Loucy (cell line): ENCODE data around the gene PDE4D.

Experiments
- EZH2phosphoT487 ChIP-seq: fragments of 200-600 bp; IDR thresholded peaks from 2 replicates; pipeline ENCODE4 v1.6.1; 2018; ENCODE audit warnings: antibody characterized with exemption, mild to moderate bottlenecking, moderate library complexity, borderline replicate concordance
- TF ChIP-seq, protein P1 (sequence below): fragments of 200-600 bp; sonication (generic); conservative IDR thresholded peaks from 2 replicates; pipeline ENCODE4 v1.5.1; 2014; ENCODE audit warnings: mild to moderate bottlenecking, antibody characterized with exemption, low read length

DNA sequence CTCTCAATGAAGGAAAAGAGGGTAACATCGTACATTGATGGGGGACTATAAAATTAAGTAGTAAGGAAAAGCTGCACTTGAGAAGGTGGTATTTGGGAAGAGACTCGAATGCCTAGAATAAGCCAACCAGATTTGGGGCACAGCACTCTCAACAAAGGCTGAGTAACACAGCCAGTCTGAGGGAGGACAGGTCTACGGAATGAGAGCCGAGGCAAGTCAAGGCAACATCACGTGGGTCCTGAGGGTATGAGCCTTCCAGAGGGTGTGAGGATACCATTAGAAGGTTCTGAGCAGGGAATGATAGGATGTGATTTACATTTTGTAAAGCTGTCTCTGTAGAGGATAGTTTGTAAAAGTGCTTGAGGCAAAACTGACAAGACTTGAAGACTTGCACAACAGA is 876.6 kb downstream of the PDE4D start:
- TF ChIP-seq, protein P1, sequence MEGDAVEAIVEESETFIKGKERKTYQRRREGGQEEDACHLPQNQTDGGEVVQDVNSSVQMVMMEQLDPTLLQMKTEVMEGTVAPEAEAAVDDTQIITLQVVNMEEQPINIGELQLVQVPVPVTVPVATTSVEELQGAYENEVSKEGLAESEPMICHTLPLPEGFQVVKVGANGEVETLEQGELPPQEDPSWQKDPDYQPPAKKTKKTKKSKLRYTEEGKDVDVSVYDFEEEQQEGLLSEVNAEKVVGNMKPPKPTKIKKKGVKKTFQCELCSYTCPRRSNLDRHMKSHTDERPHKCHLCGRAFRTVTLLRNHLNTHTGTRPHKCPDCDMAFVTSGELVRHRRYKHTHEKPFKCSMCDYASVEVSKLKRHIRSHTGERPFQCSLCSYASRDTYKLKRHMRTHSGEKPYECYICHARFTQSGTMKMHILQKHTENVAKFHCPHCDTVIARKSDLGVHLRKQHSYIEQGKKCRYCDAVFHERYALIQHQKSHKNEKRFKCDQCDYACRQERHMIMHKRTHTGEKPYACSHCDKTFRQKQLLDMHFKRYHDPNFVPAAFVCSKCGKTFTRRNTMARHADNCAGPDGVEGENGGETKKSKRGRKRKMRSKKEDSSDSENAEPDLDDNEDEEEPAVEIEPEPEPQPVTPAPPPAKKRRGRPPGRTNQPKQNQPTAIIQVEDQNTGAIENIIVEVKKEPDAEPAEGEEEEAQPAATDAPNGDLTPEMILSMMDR: no peak
- no peak for TF ChIP-seq EZH2phosphoT487
